ENCODE results near the gene GNG13.
"Not testable (repeated sequence)": the region's sequence is repeated elsewhere in the genome, so short reads cannot be mapped to it uniquely, and the experiment has no call there.

Gene GNG13

DNA sequence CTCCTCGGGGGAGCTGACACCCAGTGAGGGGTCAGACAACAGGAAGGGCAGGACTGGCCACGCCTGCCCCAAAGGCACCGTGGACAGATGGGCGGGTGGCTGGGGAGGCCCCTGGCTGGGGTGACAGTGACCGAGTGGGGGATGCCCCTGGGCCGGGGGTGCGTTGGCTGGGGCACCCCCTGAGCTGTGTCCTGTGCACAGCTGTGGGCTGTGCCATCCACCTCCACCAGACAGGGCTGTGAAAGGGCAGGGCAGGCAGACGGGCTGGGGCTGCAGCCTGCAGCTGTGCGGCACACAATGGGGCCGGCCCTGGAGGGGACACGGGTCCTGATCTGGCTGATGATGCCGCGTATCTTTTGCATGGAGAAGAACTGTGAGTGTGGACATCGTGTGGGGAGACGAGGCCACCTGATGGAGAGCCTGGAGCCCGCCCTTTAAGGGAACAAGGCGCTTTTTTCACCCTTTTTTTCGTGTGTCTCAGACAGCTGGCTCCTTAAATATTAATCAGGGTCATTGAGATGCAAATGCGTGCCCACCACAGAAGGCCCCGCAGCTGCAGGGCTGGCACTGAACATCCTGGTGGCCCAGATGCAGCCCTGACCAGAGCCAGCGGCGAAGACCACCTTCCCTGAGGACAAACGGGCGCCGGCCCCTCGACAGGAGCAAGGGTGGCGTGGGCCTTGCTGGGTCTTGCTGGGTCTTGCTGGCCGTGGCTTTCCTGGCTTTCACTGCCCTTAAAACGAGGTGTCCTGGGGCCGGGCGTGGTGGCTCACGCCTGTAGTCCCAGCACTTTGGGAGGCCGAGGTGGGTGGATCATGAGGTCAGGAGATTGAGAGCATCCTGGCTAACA is 42.4 kb upstream of the GNG13 start:
- H4K20me1 ChIP-seq = no peaks in the 10 kb centered on the region
- H3K4me1 ChIP-seq = peaks cover 26 to 65% (median 56%) of the 10 kb centered on the region in 10 experiments
- H3K9ac ChIP-seq = peak overlapping the region in 6 of 11 experiments; percentile 5 to 48 (median 45); a peak in 10 of 22 replicates
- peak overlapping the region in 10 of 11 experiments; percentile 19 to 63 (median 50); a peak in 16 of 22 replicates for H3K27ac ChIP-seq
- peak overlapping the region in 1 of 10 experiments; percentile 38; a peak in 1 of 20 replicates for H3K4me3 ChIP-seq
- peaks cover 10 to 23% (median 16%) of the 10 kb centered on the region in 11 experiments for H3K9me3 ChIP-seq (replicated peaks in 1 of 11)
- peak overlapping the region; percentile 60 to 90 (median 75) for H3K4me2 ChIP-seq
- TF ChIP-seq Cebpa-rat (IDR thresholded peaks at IDR 0.05) = no peak
- peaks cover 6 to 27% (median 17%) of the 10 kb centered on the region in 11 experiments; a peak in 18 of 22 replicates for H3K27me3 ChIP-seq
- H3K36me3 ChIP-seq = no peaks in the 10 kb centered on the region

DNA sequence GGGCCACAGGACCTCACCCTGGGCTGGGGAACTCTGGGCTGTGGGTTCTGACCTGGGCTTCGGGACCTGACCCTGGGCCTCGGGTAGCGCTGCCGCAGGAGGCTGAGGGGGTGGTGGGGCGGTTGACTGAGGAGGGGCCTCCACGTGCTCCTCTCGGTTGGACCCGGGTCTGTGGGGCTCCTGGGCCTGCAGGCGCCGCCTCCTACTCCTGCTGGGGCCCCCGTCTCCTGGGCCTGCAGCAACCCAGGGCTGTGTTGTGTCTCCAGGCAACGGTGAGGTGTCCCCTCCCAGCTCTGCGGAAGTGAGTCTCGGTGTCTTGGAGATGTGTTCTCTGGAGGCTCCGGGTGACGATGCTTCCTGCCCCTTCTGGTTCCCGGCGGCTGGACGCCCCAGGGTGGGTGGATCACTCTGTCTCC is 41.5 kb upstream of the GNG13 start:
- H3K4me2 ChIP-seq = peak overlapping the region; percentile 60 to 90 (median 75)
- peak overlapping the region in 1 of 10 experiments; percentile 38; a peak in 1 of 20 replicates for H3K4me3 ChIP-seq
- H3K36me3 ChIP-seq = no peaks in the 10 kb centered on the region
- H4K20me1 ChIP-seq = no peaks in the 10 kb centered on the region
- peaks cover 26 to 65% (median 56%) of the 10 kb centered on the region in 10 experiments for H3K4me1 ChIP-seq
- peak overlapping the region in 6 of 11 experiments; percentile 5 to 48 (median 45); a peak in 8 of 22 replicates for H3K9ac ChIP-seq
- no peak for TF ChIP-seq Cebpa-rat (IDR thresholded peaks at IDR 0.05)
- H3K9me3 ChIP-seq (replicated peaks in 1 of 11) = peaks cover 8 to 23% (median 14%) of the 10 kb centered on the region in 11 experiments
- H3K27me3 ChIP-seq = peaks cover 6 to 27% (median 17%) of the 10 kb centered on the region in 11 experiments; a peak in 18 of 22 replicates
- H3K27ac ChIP-seq = peak overlapping the region in 10 of 11 experiments; percentile 19 to 63 (median 50); a peak in 15 of 22 replicates

DNA sequence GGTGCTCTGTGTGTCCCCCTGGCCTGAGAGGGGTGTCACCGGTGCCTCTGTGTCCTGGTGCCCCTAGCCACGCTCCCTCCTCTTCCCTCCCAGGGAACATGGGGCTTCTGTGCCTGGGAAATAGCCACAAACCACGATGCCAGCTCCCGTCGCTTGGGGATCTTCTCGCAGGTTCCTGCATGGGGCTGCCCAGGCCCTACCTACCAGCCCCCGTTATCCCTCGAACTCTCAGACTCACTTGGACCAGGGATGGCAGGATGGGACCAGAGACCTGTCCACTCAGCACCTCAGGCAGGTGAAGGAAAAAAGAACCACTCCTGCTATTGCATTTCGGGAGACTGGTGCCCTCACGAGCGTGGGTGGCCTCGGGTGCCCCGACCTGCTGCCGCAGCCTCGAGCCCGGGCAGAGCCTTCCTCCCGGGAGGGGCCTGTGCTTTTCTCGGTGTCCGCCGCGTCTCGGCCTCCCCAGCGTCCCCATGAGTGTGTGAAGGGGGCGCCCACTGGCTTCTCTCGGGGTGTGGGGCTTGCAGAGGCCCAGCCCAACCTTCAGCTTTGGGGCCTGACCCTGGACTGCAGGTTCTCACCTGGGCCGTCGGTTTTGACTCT is 41.0 kb upstream of the GNG13 start:
- no peak for TF ChIP-seq Cebpa-rat (IDR thresholded peaks at IDR 0.05)

DNA sequence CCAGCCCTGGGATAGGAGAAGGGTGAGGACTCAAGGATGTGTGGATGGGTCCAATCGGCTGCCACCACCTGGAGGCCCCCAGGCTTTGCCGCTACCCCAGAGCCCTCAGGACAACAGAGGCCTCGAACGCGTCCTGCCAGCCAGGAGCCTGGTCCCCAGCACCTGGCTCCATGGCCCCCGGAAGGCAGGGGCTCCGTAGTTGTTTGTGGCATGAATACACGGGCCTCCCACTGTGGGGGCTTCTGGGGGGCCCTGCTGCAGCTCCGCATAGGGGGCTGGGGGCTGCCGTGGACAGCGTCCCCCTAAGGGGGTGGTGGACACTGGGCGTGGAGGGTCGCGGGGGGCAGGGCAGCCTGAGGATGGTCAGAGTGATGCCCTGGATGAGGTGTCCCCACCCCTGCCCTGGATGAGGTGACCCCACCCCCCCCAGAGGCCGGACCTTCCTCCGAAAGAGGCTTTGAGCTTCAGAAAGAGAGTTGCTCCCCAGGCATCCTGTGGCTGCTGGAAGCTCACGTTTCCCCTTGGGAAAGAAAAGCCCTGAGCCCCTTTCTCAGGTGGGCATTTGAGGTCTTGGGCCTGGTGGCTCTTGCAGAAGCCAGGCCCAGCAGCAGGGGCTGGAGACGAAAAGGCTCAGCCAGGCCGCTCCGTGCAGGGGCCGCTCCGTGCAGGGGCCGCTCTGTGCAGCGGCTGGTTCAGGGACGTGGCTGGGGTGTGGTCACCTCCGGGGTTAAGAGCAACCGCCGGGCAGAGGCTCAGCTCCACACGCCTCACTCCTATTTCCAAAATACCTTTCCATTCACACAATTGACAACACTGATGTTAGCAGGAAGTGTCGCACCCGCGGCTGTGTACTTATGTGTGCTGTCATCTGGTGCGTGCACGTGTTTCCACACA is 40.3 kb upstream of the GNG13 start:
- Histone ChIP-seq H3K27me3 (peaks cover 6 to 20% (median 14%) of the 10 kb centered on the region in 11 experiments; a peak in 18 of 22 replicates), H3K4me2 (peak overlapping the region in 10 of 11 experiments; percentile 60 to 90 (median 76); a peak in 18 of 22 replicates), H3K9me3 (replicated peaks in 1 of 11) (peaks cover 17 to 27% (median 20%) of the 10 kb centered on the region in 11 experiments), H3K27ac (peak overlapping the region in 1 of 11 experiments; percentile 63; a peak in 1 of 22 replicates), H3K9ac (peak overlapping the region in 6 of 11 experiments; percentile 12 to 48 (median 46); a peak in 6 of 22 replicates), H3K36me3 (peaks cover 0 to 3% (median 0%) of the 10 kb centered on the region in 11 experiments; a peak in 1 of 22 replicates), H4K20me1 (no peaks in the 10 kb centered on the region), H3K4me3 (no peak overlapping the region), H3K4me1 (peaks cover 23 to 62% (median 51%) of the 10 kb centered on the region in 10 experiments)
- no peak for TF ChIP-seq Cebpa-rat (IDR thresholded peaks at IDR 0.05)

More for the DNA sequence above, 41.0 kb upstream of the GNG13 start:
- H3K4me3 ChIP-seq = no peak overlapping the region
- peaks cover 6 to 27% (median 17%) of the 10 kb centered on the region in 11 experiments; a peak in 18 of 22 replicates for H3K27me3 ChIP-seq
- peak overlapping the region; percentile 60 to 90 (median 75) for H3K4me2 ChIP-seq
- H3K36me3 ChIP-seq = no peaks in the 10 kb centered on the region
- peaks cover 26 to 65% (median 56%) of the 10 kb centered on the region in 10 experiments for H3K4me1 ChIP-seq
- H3K9ac ChIP-seq = peak overlapping the region in 2 of 11 experiments; percentile 39 to 48; a peak in 3 of 22 replicates
- peak overlapping the region in 4 of 11 experiments; percentile 42 to 63 (median 49); a peak in 3 of 22 replicates for H3K27ac ChIP-seq
- peaks cover 12 to 23% (median 15%) of the 10 kb centered on the region in 11 experiments for H3K9me3 ChIP-seq (replicated peaks in 1 of 11)
- no peaks in the 10 kb centered on the region for H4K20me1 ChIP-seq

DNA sequence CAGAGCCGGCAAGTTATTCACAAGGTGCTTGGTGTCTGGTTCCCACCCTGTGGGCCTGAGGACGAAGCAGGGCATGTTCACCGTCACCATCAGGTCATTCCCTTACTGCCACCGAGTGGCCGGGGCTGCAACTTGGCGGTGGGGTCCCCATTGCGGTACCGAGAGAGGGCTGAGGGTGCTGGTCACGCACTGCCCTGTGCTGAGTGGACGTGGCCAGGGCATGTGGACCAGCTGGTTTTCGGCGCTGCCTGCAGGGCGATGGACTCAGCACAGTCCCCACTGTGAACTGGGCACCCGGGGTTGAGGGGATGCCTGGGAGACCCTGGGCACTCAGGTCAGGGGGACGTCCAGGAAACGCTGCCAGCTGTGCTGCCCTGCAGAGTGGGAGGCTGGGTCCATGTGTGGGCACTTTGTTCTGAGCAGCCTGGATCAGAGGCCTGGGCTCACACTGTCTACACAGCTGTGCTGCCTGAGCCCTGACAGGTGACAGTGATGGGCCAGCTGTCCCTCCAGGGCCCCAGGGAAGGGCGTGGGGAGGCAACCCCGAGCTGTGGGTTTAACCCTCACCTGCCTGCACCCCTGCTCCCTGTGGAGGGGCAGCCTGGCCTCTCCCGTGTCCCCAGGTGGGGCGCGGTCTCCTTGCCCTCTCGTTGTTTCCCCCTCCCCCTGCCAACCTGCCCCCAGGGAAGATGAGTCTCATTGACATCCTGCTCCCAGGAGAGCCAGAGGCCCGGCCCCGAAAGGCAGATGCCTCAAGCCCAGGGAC is 39.3 kb upstream of the GNG13 start:
- peaks cover 4 to 10% (median 5%) of the 10 kb centered on the region in 11 experiments; a peak in 17 of 22 replicates for H3K27me3 ChIP-seq
- peaks cover 24 to 35% (median 29%) of the 10 kb centered on the region in 11 experiments for H3K9me3 ChIP-seq (replicated peaks in 1 of 11)
- H3K9ac ChIP-seq = peak overlapping the region in 5 of 11 experiments; percentile 12 to 48 (median 44); a peak in 4 of 22 replicates

DNA sequence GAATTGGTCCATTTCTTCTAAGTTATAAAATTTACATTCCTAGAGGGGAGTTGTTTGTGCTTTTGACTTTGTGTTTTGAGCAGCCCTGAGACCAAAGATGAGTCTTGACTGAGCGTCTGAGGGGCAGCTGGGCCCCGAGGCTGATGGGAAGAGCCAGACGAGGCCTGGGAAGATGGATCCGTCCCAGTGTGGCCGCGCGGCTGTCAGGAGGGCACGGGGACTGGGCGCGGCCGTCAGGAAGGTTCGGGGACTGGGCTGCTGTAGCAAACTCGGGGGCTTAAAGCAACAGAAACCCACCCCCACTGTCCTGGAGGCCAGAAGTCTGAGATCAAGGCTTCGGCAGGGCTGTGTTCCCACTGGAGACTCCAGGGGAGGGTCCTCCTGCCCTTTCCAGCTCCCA is 38.2 kb upstream of the GNG13 start:
- no peak overlapping the region for H3K9ac ChIP-seq
- no peaks in the 10 kb centered on the region for H3K27me3 ChIP-seq
- H3K9me3 ChIP-seq (replicated peaks in 1 of 11) = peaks cover 24 to 43% (median 33%) of the 10 kb centered on the region in 11 experiments

More for the DNA sequence above, 39.3 kb upstream of the GNG13 start:
- Histone ChIP-seq H3K4me3 (no peak overlapping the region), H3K4me1 (peaks cover 13 to 53% (median 41%) of the 10 kb centered on the region in 10 experiments), H3K36me3 (peaks cover 0 to 3% (median 0%) of the 10 kb centered on the region in 11 experiments; a peak in 1 of 22 replicates), H3K4me2 (peak overlapping the region in 8 of 11 experiments; percentile 42 to 90 (median 78); a peak in 15 of 22 replicates), H3K27ac (no peak overlapping the region), H4K20me1 (no peaks in the 10 kb centered on the region)
- TF ChIP-seq Cebpa-rat (IDR thresholded peaks at IDR 0.05) = no peak

DNA sequence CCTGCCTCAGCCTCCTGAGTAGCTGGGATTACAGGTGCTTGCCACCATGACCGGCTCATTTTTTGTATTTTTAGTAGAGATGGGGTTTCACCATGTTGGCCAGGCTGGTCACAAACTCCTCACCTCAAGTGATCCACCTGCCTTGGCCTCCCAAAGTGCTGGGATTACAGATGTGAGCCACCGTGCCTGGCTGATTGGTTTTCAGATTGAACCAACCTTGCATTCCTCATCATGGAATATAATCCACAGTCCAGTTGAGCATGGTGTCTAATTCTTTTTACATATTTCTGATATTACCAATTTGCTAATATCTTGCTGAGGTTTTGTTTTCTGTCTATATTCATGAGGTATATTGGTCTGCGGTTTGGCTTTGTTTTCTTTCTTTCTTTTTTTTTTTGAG is 36.3 kb upstream of the GNG13 start:
- H3K9ac ChIP-seq, H3K36me3 ChIP-seq, H3K27me3 ChIP-seq, H3K4me3 ChIP-seq, H3K4me2 ChIP-seq, H3K27ac ChIP-seq, H4K20me1 ChIP-seq: not testable (repeated sequence)
- Histone ChIP-seq H3K9me3 (replicated peaks in 1 of 11) (peaks cover 24 to 44% (median 33%) of the 10 kb centered on the region in 11 experiments), H3K4me1 (peaks cover 6 to 45% (median 26%) of the 10 kb centered on the region in 10 experiments)

More for the DNA sequence above, 38.2 kb upstream of the GNG13 start:
- Histone ChIP-seq H4K20me1 (no peaks in the 10 kb centered on the region), H3K27ac (no peak overlapping the region), H3K4me2 (no peak overlapping the region), H3K4me3 (no peak overlapping the region), H3K36me3 (peaks cover 0 to 3% (median 0%) of the 10 kb centered on the region in 11 experiments; a peak in 1 of 22 replicates), H3K4me1 (peaks cover 12 to 53% (median 38%) of the 10 kb centered on the region in 10 experiments)
- no peak for TF ChIP-seq Cebpa-rat (IDR thresholded peaks at IDR 0.05)

Data from BLaER1 treated with 17β-estradiol and CSF1 and Interleukin-3, amounts not matched to agents 10 nM and 100 nM (cell line).